Stomach (tissue), 9 donors: Measurements from ENCODE around the gene PEPD. TPM values are rescaled to one million over a fixed set of nuclear protein-coding genes. Genes with fewer than 3 reads are reported as not detected.

ENCODE experiments used
- DNase-seq, 2 donors: peaks; one replicate each; pipeline versions ENCODE4 v3.0.0 to v3.0.0-alpha.2; 2013 to 2019
- H3K27ac ChIP-seq, 5 donors: fragments of 200-600 bp in 4 of 5; sonication (generic) in 4 of 5; one replicate each; pipeline ENCODE4 v1.5.1; 2013 to 2019; ENCODE audit warnings: mild to moderate bottlenecking in 1 of 5, moderate library complexity in 1 of 5
- H3K27me3 ChIP-seq, 3 donors: fragments of 200-600 bp; sonication (generic); one replicate each; pipeline ENCODE4 v1.5.1; 2017 to 2019; ENCODE audit warnings: mixed run types in 1 of 3
- H3K36me3 ChIP-seq, 4 donors: fragments of 200-600 bp; sonication (generic); 1 replicate in 3 of 4; 2 replicates in 1 of 4; pipeline ENCODE4 v1.5.1; 2016 to 2019
- H3K4me1 ChIP-seq, 4 donors: fragments of 200-600 bp; sonication (generic); one replicate each; pipeline ENCODE4 v1.5.1; 2016 to 2019
- H3K4me3 ChIP-seq, 4 donors: fragments of 200-600 bp; sonication (generic) in 3 of 4; one replicate each; pipeline ENCODE4 v1.5.1; 2016 to 2019; ENCODE audit warnings: mild to moderate bottlenecking in 1 of 4
- H3K9me3 ChIP-seq, 4 donors: fragments of 200-600 bp; sonication (generic); one replicate each; pipeline ENCODE4 v1.5.1; 2016 to 2019
- CTCF ChIP-seq, 7 experiments: fragments of 450-650 bp in 4 of 7; fragments of 200-600 bp in 3 of 7; sonication (generic) in 3 of 7; IDR thresholded peaks; one replicate each; pipeline ENCODE4 v1.5.1; 2016 to 2019; ENCODE audit warnings: antibody characterized with exemption in 7 of 7, control low read depth in 2 of 7, mild to moderate bottlenecking in 1 of 7
- EP300 ChIP-seq: sonication (generic); formaldehyde crosslinking; IDR thresholded peaks from one replicate; pipeline ENCODE4 v1.6.1; 2017; ENCODE audit warnings: antibody characterized with exemption
- POLR2A ChIP-seq, 4 donors: fragments of 450-650 bp; IDR thresholded peaks; one replicate each; pipeline ENCODE4 v1.6.1; 2016; ENCODE audit warnings: antibody characterized with exemption in 4 of 4, control low read depth in 2 of 4, mild to moderate bottlenecking in 1 of 4, moderate library complexity in 1 of 4
- POLR2AphosphoS5 ChIP-seq, 3 donors: sonication (generic); formaldehyde crosslinking; IDR thresholded peaks; one replicate each; pipeline ENCODE4 v1.6.1; 2016; ENCODE audit warnings: antibody characterized with exemption in 3 of 3
- WGBS, 5 donors: extraction: QIAGEN DNeasy Blood & Tissue Kit in 3 of 5; methylation state at CpG; one replicate each; pipeline versions ENCODE4 v1.1.5 to v1.1.7; 2013 to 2018; 5-methylcytosine and 5-hydroxymethylcytosine counted together
- intact Hi-C: fragments of 100-400 bp; cut with DNase I; formaldehyde crosslinking; loops from one replicate; pipeline ENCODE4 v1.15.1; 2023; ENCODE audit warnings: low total_unique reads
- polyA plus RNA-seq, 3 donors: library from polyadenylated mRNA; stranded (reverse); fragments of 200-250 nt; gene quantifications; one replicate each; pipeline ENCODE4 v1.2.3, GENCODE V29; 2013
- total RNA-seq, 5 donors: library from RNA; depleted of rRNA; stranded (reverse); fragments of >200 nt; gene quantifications; one replicate each; pipeline versions ENCODE4 v1.1.0 to v1.2.3, GENCODE V29; 2014 to 2016
- donor health status: healthy with polysubstance abuse.
- donor health status: Bipolar disorder and iron deficiency.
- donor health status: healthy.

PEPD gene
- total and polyA plus RNA-seq, 8 donors, result 8.8 to 99.4 (median 42.7) TPM

GRCh38 chr19:33359581-33359980, 162.0 kb downstream of the PEPD start:
- peaks cover 0 to 8% (median 4%) of the 10 kb centered on the region in 4 donors for H3K9me3 ChIP-seq
- intact Hi-C loops, result no loop called here

GRCh38 chr19:33358408-33358807, 163.2 kb downstream of the PEPD start:
- no peak overlapping the region for H3K27ac ChIP-seq
- H3K4me3 ChIP-seq, result no peak overlapping the region
- H3K27me3 ChIP-seq, result no peaks in the 10 kb centered on the region
- intact Hi-C loops, result no loop called here
- TF ChIP-seq EP300, result no peak
- TF ChIP-seq POLR2A (IDR thresholded peaks at IDR 0.05), result no peak
- TF ChIP-seq POLR2AphosphoS5 (IDR thresholded peaks at IDR 0.05), result no peak
- no peak for TF ChIP-seq CTCF (IDR thresholded peaks at IDR 0.05)
- peaks cover 0 to 8% (median 4%) of the 10 kb centered on the region in 4 donors for H3K9me3 ChIP-seq
- WGBS, 5 donors, result 75 to 83% (median 79%) methylated on average over 6 of the region's 6 CpGs
- no peaks in the 10 kb centered on the region for H3K4me1 ChIP-seq
- no peaks in the 10 kb centered on the region for H3K36me3 ChIP-seq
- DNase-seq, result no peak

More at GRCh38 chr19:33359581-33359980, 162.0 kb downstream of the PEPD start:
- TF ChIP-seq POLR2A (IDR thresholded peaks at IDR 0.05), result no peak
- no peak for TF ChIP-seq POLR2AphosphoS5 (IDR thresholded peaks at IDR 0.05)
- no peak for TF ChIP-seq CTCF (IDR thresholded peaks at IDR 0.05)
- TF ChIP-seq EP300, result no peak
- no peaks in the 10 kb centered on the region for H3K36me3 ChIP-seq
- DNase-seq, result no peak
- H3K4me1 ChIP-seq, result no peaks in the 10 kb centered on the region
- no peak overlapping the region for H3K27ac ChIP-seq
- WGBS, 5 donors, result 82 to 89% (median 87%) methylated on average over 3 of the region's 3 CpGs
- H3K4me3 ChIP-seq, result no peak overlapping the region
- no peaks in the 10 kb centered on the region for H3K27me3 ChIP-seq

- no peak for DNase-seq
- H3K27ac ChIP-seq, result no peak overlapping the region
- H3K4me1 ChIP-seq, result no peaks in the 10 kb centered on the region
- no peaks in the 10 kb centered on the region for H3K36me3 ChIP-seq
- H3K27me3 ChIP-seq, result no peaks in the 10 kb centered on the region
- TF ChIP-seq POLR2AphosphoS5 (IDR thresholded peaks at IDR 0.05) (no peak), POLR2A (IDR thresholded peaks at IDR 0.05) (no peak), CTCF (IDR thresholded peaks at IDR 0.05) (no peak), EP300 (no peak)
- intact Hi-C loops, result no loop called here
- 48 to 81% (median 53%) methylated on average over 1 of the region's 1 CpG for WGBS, 5 donors
- no peak overlapping the region for H3K4me3 ChIP-seq
- peaks cover 0 to 8% (median 4%) of the 10 kb centered on the region in 4 donors for H3K9me3 ChIP-seq
Measured at GRCh38 chr19:33357556-33357955, 164.0 kb downstream of the PEPD start.

- Histone ChIP-seq H3K27me3 (peaks cover 0 to 2% (median 0%) of the 10 kb centered on the region in 3 donors), H3K36me3 (no peaks in the 10 kb centered on the region), H3K4me1 (no peaks in the 10 kb centered on the region), H3K9me3 (peaks cover 0 to 8% (median 4%) of the 10 kb centered on the region in 4 donors), H3K27ac (no peak overlapping the region), H3K4me3 (no peak overlapping the region)
- intact Hi-C loops, result no loop called here
- no peak for TF ChIP-seq POLR2AphosphoS5 (IDR thresholded peaks at IDR 0.05)
- TF ChIP-seq CTCF (IDR thresholded peaks at IDR 0.05), result no peak
- WGBS, 5 donors, result 57 to 74% (median 67%) methylated on average over 2 of the region's 2 CpGs
- DNase-seq, result no peak
Measured at GRCh38 chr19:33355535-33355934, 166.1 kb downstream of the PEPD start.
